ENCODE measurements around the gene COLEC12. TPM values are rescaled to one million over a fixed set of nuclear protein-coding genes. Genes with fewer than 3 reads are reported as not detected.
"Not testable (repeated sequence)": the region's sequence is repeated elsewhere in the genome, so short reads cannot be mapped to it uniquely, and the experiment has no call there.

The COLEC12 gene
- total RNA-seq, 2 donors from 2014 or later, result 10.9 to 15.3 TPM

DNA sequence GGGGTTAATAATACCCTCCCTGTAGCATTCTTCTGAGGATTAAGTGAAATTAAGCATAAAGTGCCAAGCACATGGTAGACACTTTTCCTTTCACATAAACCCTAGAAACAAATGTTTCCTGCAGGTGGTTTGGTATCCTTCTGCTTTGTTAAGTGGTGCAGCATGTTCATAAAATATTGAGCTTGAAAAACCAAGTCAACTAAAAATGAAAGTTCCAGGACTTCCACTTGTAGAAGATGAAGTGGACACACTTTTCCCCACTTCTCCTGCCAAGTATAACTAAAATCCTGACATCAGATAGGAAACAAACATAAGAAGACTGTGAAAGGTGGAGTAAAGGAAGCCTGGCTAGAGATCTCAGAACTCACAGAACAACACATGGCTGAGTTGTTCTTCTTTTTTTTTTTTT, 90.5 kb downstream of the COLEC12 start:
- no peak overlapping the region for H3K27ac ChIP-seq
- H3K36me3 ChIP-seq, result no peaks in the 10 kb centered on the region
- no peaks in the 10 kb centered on the region for H3K9me3 ChIP-seq
- H3K27me3 ChIP-seq, result no peaks in the 10 kb centered on the region
- H3K4me3 ChIP-seq, result no peak overlapping the region
- DNase-seq (ENCODE audit: low spot score), result no peak
- TF ChIP-seq, protein P1, sequence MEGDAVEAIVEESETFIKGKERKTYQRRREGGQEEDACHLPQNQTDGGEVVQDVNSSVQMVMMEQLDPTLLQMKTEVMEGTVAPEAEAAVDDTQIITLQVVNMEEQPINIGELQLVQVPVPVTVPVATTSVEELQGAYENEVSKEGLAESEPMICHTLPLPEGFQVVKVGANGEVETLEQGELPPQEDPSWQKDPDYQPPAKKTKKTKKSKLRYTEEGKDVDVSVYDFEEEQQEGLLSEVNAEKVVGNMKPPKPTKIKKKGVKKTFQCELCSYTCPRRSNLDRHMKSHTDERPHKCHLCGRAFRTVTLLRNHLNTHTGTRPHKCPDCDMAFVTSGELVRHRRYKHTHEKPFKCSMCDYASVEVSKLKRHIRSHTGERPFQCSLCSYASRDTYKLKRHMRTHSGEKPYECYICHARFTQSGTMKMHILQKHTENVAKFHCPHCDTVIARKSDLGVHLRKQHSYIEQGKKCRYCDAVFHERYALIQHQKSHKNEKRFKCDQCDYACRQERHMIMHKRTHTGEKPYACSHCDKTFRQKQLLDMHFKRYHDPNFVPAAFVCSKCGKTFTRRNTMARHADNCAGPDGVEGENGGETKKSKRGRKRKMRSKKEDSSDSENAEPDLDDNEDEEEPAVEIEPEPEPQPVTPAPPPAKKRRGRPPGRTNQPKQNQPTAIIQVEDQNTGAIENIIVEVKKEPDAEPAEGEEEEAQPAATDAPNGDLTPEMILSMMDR (IDR thresholded peaks at IDR 0.05), result no peak
- no peaks in the 10 kb centered on the region for H3K4me1 ChIP-seq

- no peak overlapping the region for H3K4me3 ChIP-seq
- H3K27ac ChIP-seq, result no peak overlapping the region
- no peaks in the 10 kb centered on the region for H3K9me3 ChIP-seq
- no peak for DNase-seq (ENCODE audit: low spot score)
- H3K36me3 ChIP-seq, result no peaks in the 10 kb centered on the region
- TF ChIP-seq, protein P1 (IDR thresholded peaks at IDR 0.05), result no peak
- no peaks in the 10 kb centered on the region for H3K4me1 ChIP-seq
- H3K27me3 ChIP-seq, result no peaks in the 10 kb centered on the region
Measured at GRCh38 chr18:408367-408766, 92.1 kb downstream of the COLEC12 start.

- H3K4me1 ChIP-seq, result no peaks in the 10 kb centered on the region
- no peaks in the 10 kb centered on the region for H3K9me3 ChIP-seq
- no peak overlapping the region for H3K27ac ChIP-seq
- no peak overlapping the region for H3K4me3 ChIP-seq
- DNase-seq (ENCODE audit: low spot score), result no peak
- no peaks in the 10 kb centered on the region for H3K36me3 ChIP-seq
- no peaks in the 10 kb centered on the region for H3K27me3 ChIP-seq
- TF ChIP-seq, protein P1 (IDR thresholded peaks at IDR 0.05), result no peak
Measured at GRCh38 chr18:407626-408224, 92.8 kb downstream of the COLEC12 start.

GRCh38 chr18:407191-407590, 93.3 kb downstream of the COLEC12 start:
- TF ChIP-seq, protein P1 (IDR thresholded peaks at IDR 0.05), result no peak
- no peaks in the 10 kb centered on the region for H3K27me3 ChIP-seq
- no peak for DNase-seq (ENCODE audit: low spot score)
- H3K4me1 ChIP-seq, result no peaks in the 10 kb centered on the region
- no peaks in the 10 kb centered on the region for H3K9me3 ChIP-seq
- H3K27ac ChIP-seq, result no peak overlapping the region
- no peak overlapping the region for H3K4me3 ChIP-seq
- no peaks in the 10 kb centered on the region for H3K36me3 ChIP-seq

DNA sequence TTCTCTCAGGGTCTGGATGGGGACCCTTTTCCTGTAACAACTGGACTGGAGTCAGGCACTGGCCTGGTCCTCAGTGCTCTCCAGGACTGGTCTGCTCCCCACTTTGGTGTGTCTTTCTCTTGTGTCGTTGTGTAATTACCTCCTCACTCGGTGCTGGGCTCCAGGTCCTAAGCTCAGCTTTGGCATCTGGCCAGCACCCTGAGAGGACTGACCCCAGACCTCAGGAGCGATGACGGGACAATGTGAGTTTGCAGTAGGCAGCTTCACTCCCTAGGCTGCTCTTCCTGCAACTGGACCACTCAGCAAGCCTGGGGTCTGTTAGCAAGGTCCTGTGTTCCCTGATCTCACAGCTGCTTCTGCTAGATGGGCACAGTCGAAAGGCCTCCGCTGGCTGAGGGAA, 93.8 kb downstream of the COLEC12 start:
- Histone ChIP-seq H3K36me3 (no peaks in the 10 kb centered on the region), H3K27ac (peak overlapping the region in 1 of 2 donors; percentile 6), H3K27me3 (no peaks in the 10 kb centered on the region), H3K4me3 (no peak overlapping the region), H3K4me1 (no peaks in the 10 kb centered on the region), H3K9me3 (no peaks in the 10 kb centered on the region)
- TF ChIP-seq, protein P1 (IDR thresholded peaks at IDR 0.05), result no peak
- no peak for DNase-seq (ENCODE audit: low spot score)

GRCh38 chr18:405006-405405, 95.5 kb downstream of the COLEC12 start:
- not testable (repeated sequence) for H3K9me3 ChIP-seq; H3K36me3 ChIP-seq; H3K27ac ChIP-seq; H3K4me1 ChIP-seq; H3K4me3 ChIP-seq; H3K27me3 ChIP-seq; DNase-seq (ENCODE audit: low spot score)

All from right atrium auricular region (tissue), 2 donors.